Inflammatory macrophage treated with lipopolysaccharide for 4 hours (primary cell): ENCODE measurements around the gene SFTPB.
"Not testable (repeated sequence)": the region's sequence is repeated elsewhere in the genome, so short reads cannot be mapped to it uniquely, and the experiment has no call there.

Source experiments
- DNase-seq: peaks from one replicate; pipeline ENCODE4 v3.0.0-alpha.2; 2020

Gene SFTPB

DNA sequence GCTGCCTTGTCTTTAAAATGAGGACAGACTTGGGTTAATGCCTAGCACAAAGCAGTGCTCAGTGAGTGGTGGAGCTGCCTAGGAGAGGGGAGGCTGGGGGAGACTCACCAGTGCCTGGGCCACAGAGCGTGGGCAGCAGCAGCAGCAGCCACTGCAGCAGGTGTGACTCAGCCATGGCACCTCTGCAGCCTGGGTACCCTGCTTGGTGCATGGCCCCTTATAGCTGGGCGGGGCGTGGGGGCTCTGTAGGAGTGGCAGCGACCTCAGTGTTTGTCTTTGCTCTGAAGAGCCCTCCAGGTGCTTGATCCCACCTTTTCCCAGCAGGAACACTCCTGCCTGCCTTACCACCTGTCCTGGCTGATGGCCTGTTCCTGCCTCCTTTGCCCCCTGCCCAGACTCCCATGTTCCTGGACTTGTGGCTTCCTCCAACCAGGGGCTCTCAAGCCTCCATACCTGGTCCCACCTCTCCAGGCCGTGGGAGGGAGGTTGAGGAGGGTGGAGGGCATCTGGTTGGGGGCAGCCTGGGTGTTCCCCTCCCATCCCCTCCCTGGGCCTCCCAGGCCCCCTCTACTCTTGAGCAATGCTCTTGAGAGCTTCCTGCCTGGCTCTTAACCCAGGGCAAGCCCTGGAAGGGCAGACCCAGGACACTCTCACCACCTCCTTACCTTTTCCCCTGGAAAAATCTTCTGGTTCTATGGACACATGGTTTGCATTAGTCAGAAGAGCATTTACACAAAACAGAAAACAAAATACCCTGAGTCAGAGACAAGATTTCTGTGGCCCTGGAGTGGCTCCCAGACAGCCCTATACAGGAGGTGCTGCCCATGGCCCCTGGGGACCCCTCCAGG, at the start of gene SFTPB:
Gene SFTPB (minus strand): TSS at position 191 of the 848 bp plus-strand sequence. CDS start 16 bp downstream, at position 175.
- no peak for DNase-seq

DNA sequence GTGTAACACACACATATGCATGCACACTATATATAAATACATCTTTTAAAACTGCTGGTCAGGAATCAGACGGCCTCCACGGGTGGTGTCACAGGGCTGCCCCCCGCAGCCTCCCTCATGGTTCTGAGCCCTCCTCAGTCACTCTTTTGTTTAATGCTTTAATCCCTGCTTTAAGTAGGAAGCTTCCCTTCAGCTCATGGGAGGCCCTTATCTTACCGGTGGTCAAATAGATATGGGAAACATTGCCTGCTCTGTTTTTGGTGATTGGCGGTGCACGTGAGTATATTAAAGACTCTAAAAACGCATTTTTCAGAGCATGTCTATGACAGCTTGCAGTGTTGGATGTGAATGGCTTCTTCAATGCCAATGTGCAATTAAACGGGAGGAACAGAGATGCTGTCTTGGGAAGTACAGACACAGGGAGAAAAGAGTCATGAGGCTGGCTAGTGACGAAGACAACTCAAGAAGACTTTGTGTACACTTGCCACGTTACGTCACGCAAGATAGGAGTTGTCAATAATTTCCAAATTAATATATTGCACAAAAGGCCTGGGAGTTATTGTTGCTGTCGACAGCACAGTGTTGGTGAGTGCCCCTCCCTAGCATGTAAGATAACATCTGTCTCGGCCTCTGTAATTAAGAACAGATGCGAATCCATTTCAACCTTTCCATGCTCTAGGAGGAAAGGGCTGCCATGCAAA, 49.5 kb upstream of the SFTPB start:
- no peak for DNase-seq

DNA sequence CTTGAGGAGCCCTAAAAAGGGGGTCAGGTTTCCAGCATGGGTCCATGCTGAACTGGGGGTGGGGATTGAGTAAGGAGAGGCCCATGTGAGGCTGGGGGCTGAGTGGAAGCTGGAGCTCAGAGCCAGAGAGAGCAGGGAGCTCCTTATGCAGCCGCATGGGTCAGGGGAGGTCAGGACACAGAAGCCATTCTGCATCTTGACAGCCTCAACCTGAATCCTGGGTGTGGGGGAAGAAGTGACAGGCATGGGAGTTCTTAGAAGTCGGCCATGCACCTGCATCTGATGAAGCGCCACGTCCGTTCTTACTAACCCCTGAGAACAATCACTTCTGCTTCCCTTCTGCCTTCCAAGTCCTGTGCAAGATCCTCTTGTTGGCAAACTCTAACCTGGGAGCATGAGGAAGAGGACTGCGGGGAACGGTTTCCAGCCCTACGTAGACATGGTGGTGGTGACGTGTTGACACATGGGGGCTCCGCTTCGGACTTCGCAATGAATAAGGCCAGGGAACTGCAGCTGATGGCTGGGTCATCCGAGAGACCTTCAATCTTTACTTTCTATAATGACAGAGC, 48.4 kb upstream of the SFTPB start:
- peak; percentile 46 for DNase-seq

DNA sequence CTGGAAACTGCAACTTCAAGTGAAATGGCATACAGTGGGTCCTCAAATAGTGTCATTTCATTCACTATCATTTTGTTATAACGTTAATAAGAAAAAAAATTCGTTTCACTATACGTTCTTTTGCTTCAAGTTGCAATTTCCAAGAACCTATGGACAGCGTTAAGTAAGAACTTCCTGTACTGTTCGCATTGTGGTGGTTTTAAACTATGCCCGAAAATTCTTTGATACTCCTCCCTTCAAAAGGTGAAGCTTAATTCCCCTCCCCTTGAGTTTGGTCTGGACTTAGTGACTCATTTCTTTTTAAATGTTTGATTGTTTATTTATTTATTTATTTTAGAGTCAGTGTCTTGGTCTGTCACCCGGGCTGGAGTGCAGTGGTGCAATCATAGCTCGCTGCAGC, 46.8 kb upstream of the SFTPB start:
- no peak for DNase-seq

DNA sequence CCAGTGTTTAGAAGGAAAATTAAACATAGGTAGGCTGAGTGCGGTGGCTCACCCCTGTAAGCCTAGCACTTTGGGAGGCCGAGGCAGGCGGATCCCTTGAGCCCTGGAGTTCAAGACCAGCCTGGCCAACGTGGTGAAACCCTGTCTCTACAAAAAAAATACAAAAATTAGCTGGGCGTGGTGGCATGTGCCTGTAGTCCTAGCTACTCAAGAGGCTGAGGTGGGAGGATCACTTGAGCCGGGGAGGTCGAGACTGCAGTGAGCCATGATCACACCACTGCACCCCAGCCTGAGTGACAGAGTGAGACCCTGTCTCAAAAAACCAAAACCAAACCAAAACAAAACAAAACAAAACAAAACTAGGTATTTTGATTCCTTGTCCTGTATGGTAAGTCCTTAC, 46.4 kb upstream of the SFTPB start:
- not testable (repeated sequence) for DNase-seq

DNA sequence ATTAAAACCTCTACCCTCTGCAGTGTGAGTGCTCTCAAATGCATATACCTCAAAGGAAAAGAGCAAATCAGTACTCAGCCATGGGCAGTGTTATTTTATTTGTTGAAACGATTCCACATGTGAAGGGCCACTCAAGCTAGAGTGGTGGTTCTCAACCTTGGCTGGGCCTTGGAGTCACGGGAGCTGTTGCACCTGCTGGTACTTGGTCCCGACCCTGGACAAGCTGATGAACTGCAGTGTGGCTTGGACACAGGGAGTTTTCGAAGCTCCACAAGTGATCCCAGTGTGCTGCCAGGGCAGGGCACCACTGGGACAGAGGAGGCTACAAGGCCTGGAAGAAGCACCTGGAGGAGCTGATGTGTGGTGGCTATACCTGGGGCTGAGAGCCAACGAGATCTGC, 45.8 kb upstream of the SFTPB start:
- no peak for DNase-seq

DNA sequence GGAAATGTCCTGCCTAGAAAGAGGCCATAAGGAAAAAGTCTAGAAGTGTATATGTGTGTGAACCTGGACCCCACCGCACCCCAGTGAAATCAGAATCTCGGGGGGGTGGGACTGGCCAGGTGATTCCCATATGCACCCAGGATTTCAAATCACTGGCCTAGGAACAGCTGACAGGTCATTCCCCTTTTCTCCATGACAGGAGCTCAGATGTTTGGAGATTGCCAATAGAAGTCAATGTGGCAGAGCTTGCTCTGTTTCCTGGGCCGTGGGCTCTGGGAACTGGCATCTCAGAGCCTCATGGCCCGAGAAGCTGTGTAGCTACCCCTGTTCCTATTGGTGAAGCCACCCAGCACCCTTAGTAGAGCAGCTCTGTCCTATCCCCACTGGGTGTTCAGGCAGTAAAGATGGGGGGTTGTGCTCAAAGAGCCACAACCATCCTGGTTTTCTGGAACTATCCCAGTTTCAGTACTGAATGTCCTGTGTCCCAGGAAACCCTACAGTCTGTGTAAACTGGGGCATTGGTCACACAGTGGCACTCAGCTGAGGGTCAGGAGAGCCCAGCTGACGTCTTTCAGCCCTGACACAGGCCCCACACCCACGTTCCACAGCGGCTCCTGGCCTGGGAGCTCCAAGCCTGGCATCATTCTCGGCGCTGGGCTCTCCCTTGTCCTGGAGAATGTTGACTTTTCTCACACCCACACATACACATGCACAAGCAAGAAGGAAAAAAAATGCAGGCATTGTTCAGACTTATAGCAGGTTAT, 45.0 kb upstream of the SFTPB start:
- peak; percentile 72 for DNase-seq

DNA sequence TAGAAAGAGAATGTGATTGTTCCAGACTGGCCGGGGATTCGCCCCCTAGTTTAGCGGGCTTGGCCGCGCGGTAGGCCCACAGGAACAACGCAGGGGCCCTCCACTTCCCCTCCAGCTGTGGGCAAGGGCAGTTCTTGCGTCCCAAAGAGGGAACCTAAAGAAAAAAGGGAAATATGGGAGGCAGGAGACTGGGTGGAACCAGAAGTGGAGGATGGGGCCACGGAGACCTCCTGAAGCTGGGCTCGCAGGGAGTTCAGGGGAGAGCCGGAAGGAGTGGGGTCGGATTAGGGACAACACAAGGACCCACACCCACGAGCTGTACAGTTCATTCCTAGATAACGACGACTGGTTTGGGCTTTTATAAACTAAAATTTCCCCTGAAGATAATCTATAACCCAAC, 44.3 kb upstream of the SFTPB start:
- DNase-seq = peak; percentile 79

DNA sequence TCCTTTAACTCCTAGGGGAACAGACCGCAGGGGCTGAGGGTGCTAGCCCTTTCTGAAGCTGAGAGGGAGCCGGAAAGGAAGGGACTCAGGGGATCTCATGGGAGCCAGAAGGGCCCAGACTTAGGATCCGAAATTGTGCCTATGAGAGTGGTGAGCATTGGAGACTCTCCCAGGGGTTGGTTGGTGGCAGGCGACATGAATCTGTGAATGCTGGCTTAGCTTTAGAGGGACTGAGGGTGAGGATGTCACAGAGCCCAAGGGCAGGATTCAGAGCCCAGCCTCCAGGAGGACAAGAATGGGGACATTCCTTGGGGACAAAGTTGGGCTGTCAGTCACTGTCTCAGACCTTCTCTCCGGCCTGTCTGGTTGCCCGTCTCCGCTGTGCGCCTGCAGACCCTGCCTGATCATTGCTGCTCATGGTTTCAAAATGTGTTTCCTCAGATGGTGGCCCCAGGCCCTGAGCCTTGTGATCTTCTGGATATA, 43.6 kb upstream of the SFTPB start:
- DNase-seq = no peak

DNA sequence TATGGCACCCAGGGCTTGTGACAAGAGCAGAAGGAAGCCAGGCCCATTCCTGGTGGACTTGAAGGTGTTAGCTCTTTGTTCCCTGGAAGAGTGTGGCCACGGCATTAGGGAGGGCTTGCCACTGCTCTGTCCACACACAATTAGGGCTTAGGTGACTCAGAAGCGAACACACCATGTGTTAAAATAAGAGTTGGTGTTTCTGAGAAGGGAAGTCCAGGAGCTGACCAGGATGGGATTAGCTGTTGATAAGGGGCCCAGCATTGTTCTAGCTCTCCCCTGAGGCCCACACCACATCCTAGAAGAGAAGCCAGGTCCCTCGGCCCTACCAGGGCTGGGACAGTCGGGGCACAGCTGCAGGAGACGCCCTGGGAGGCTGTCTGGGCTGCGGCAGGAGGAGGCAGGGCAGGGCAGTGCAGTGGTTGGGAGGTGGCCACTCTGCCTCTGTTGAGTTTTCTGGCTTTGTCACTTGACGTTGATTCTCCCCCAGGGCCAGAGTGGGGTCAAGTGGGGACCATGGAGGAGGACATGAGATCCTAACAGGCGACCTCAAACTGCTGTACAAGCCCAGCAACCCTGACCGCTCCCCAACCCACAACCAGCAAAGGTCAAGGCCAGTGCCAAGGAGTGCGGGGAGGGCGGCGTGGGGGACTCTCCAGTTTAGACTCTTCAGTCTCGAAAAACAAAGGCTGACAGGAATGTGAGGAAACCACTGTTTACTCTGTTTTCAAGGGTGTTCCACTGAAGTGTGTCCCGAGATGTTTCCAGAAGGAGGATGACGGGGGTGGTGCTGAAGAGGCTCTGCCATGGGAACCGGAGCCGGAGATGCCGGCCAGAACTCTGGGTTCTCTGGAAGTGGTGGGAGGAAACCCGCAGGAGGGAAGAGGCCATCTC, 42.9 kb upstream of the SFTPB start:
- DNase-seq = peak; percentile 26

DNA sequence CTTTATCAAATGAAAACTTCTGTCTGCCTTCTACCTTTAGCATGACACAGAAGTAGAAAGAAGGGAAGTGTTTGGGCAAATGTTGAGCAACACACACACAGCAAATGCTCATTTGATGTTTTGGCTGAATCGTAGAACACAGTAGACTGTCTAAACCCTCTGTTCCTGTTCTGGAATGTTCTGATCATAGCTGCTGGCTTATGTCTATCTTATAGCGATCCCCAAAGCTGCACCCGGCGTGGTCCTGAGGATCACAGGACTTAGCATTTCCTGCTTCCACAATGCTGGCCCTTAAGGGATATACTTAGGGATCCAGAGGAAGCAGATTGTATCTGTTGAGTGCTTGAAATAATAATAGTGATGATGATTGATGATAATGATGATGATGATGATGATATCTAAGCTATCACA, 41.4 kb upstream of the SFTPB start:
- DNase-seq = peak; percentile 59

DNA sequence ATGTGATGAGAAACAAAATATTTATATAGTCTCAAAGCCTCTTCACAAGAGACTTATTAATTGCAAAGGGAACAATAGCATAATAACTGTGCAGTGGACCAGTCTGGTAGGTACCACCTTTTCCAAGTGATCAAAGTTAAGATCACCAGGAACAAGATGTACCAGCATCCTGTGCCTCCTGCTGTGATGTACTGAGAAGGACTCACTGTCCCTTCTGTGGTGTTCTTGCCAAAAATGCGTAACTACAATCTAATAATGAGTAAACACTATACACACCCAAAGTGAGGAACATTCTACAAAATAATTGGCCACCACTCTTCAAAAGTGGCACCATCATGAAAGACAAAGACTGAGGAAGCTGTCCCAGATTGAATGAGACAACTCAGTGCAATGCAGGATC, 40.6 kb upstream of the SFTPB start:
- no peak for DNase-seq

DNA sequence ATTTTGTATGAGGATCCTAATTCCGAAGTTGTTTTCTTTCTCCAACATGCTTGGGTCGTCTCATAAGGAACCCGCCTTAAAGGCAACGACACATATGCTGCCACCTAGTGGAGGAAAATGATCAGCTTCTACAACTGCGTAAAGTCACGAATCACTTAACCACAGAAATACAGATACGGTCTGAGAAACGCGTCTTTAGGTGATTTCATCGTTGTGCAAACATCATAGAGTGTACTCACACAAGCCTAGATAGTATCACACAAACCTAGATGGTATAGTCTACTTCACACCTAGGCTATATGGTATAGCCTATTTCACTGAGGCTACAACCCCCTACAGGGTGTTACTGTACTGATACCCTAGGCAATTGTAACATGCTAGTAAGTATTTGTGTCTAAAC, 39.3 kb upstream of the SFTPB start:
- DNase-seq = peak; percentile 91

DNA sequence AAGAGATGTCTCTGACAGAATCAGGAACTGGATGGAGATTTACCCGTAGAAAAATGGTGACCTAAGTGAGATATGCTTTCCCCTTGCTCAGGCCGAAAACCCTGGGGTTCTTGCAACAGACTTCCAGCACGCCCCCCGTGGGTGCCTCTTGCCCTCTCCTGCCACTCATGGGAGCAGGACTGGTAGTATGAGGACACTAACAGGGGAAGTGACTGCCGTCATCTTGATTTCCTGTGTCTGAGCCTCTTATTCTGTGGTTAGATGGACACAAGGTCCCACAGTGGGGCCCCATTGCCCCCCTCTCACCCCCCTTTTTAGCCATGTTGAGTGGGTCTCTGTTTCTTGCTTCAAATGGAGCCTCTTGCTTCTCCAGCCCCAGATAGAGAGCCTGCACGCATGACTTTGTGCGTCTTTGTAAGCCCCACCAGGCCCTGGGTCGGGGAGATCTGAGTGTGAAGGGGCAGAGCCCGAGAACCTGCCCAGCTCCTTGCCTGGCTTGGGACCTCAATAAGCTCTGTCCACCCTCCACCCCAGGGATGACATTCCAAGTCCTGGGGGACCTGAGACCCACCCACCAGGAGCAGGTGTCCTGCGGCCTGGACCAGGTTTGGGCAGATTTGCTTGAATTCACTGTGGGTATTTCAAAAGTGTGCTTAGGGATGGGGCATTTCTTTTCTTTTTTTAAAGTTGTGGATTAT, 38.7 kb upstream of the SFTPB start:
- DNase-seq = peak; percentile 96

DNA sequence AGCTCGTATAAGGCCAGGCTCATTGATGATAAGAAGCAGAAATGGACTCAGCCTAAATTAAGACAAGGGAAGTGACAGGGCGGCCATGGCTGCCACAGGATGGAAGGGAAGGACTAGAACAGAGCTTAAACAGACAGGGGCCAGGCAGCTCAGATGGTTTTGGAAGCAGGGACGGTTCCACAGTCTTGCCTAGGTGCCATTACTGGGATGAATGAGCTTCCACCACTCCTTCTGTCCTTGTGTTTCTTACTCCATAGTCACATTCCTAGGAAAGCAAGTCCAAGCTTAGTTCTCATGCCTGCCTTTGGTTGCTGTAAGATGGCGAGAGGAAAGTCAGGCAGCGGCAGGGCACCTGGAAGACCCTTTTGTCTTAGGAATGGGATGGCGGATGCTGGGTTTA, 38.1 kb upstream of the SFTPB start:
- DNase-seq = no peak

DNA sequence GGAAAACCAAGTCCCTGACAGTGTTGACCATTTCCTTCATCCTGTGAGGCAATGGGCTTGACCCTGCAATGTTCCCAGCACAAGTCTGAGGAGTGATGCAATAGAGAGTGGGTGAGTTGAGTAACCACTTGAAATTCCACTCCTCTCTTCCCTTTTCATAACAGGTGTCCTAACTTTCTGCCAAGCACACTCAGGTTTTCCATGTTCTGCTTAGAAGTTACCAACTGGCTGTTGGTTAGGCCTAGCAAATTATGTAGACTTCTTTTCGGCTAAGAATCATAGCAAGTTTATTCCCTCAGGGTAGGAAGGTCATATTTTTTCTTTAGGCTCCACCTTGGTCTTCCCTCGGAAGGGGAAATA, 37.7 kb upstream of the SFTPB start:
- peak; percentile 91 for DNase-seq

DNA sequence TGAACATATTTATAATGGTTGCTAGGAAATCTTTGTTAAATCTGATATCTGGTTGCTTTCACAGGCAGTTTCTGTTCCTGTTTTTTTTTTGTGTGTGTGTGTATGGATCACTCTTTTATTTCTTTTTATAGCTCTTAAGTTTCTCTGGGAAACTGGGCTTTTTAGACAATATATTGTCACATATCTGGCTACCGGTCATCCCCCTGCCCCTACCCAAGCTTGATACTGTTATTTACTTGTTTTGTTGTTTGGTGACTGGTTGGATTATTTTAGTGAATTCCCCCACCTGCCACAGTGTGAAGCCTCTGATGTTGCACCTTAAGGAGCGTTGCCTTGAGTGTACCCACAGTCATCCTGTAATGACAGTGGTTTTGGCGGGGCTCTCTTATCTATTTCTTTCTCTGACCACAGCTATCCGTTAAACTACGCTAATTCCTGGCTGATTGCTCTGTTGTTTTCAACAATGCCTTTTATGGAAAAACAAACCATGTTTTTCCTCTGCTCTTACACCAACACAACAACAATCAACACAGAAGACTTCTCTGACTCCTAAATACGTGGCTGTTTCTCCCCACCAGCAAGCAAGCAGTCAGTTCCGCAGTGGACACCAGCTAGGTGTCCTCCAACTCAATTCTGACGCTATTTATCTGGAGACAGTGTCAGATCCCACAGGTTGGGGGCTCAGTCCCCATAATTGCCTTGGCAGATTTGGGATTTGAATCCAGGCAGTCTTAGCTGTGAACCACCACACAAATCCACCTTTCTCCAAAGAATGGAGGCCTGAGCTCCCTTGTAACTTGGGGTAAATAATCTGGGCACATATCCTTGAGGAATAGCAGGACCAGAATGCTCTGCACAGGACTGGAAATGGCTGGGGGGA, 37.0 kb upstream of the SFTPB start:
- peak; percentile 81 for DNase-seq

DNA sequence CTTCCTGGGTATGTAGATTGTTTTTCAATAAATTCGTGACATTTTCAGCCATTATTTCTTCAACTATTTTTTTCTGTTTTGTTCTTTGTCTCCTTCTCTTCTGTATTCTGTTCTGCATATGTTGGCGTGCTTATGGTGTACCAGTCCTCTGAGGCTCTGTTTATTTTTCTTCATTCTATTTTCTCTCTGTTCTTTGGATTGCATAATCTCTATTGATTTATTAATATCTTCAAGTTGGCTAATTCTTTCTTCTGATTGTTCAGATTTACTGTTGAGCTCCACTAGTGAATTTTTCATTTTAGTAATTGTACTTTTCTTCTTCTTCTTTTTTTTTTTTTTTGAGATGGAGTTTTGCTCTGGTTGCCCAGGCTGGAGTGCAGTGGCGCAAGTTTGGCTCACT, 36.0 kb upstream of the SFTPB start:
- DNase-seq = no peak

DNA sequence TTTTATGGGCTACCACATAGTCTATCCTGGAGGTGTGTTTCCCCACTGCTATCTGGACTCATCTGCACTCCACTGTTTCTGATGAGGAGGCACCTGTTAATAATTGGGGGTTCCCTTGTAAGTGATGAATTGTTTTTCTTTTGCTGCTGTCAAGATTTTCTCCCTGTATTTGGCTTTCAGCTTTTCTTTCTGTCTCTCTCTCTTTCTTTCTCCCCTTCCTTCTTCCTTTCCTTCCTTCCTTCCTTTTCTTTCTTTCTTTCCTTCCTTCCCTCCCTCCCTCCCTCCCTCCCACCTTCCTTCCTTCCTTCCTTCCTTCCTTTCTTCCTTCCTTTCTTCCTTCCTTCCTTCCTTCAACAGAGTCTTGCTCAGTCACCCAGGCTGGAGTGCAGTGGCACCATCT, 35.3 kb upstream of the SFTPB start:
- DNase-seq = no peak

DNA sequence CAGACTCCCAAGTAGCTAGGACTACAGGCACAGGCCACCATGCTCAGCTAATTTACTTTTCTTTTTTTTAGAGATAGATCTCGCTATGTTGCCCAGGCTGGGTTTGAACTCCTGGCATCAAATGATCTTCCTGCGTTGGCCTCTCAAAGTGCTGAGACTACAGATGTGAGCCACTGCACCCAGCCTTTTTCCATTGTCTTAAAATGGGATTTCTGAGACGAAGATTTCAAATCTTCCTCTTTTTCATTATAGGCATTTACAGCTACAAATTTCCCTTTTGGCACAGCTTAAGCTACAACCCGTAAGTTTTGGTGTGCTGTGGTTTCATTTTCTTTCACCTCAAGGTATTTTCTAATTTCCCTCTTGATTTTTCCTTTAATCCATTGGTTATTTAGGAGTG, 34.8 kb upstream of the SFTPB start:
- peak; percentile 36 for DNase-seq
